Transverse colon (tissue), 4 donors: ENCODE data around the gene KIF25. TPM values are rescaled to one million over a fixed set of nuclear protein-coding genes. Genes with fewer than 3 reads are reported as not detected.

Experiments
- DNase-seq: peaks from one replicate; pipeline ENCODE4 v3.0.0-alpha.2; 2019
- H3K27ac ChIP-seq, 4 donors: fragments of 200-600 bp; sonication (generic); 2 replicates each; pipeline ENCODE4 v1.5.1; 2016 to 2018; ENCODE audit warnings: inconsistent platforms in 4 of 4
- H3K27me3 ChIP-seq: fragments of 200-600 bp; sonication (generic); 2 replicates; pipeline ENCODE4 v1.5.1; 2017; ENCODE audit warnings: inconsistent platforms
- H3K36me3 ChIP-seq, 4 donors: fragments of 200-600 bp; sonication (generic); 2 replicates each; pipeline ENCODE4 v1.5.1; 2017 to 2019; ENCODE audit warnings: inconsistent platforms in 4 of 4
- H3K4me1 ChIP-seq, 4 donors: fragments of 200-600 bp; sonication (generic); 2 replicates each; pipeline ENCODE4 v1.5.1; 2017 to 2020; ENCODE audit warnings: inconsistent platforms in 4 of 4
- H3K4me3 ChIP-seq, 4 donors: fragments of 200-600 bp; sonication (generic); 1 replicate in 1 of 4; 2 replicates in 3 of 4; pipeline versions ENCODE4 v1.5.1 to v1.6.1; 2017 to 2019; ENCODE audit warnings: inconsistent platforms in 4 of 4
- H3K9me3 ChIP-seq, 2 donors: fragments of 200-600 bp; sonication (generic); 2 replicates each; pipeline ENCODE4 v1.5.1; 2017 to 2019; ENCODE audit warnings: inconsistent platforms in 2 of 2
- CTCF ChIP-seq, 5 experiments: fragments of 200-600 bp in 3 of 5; fragments of 450-650 bp in 2 of 5; sonication (generic) in 3 of 5; IDR thresholded peaks; 1 replicate in 2 of 5; 2 replicates in 3 of 5; pipeline ENCODE4 v1.5.1; 2016 to 2017; ENCODE audit warnings: antibody characterized with exemption in 5 of 5, inconsistent platforms in 3 of 5, mild to moderate bottlenecking in 2 of 5, moderate library complexity in 1 of 5
- EP300 ChIP-seq: sonication (generic); formaldehyde crosslinking; IDR thresholded peaks from one replicate; pipeline ENCODE4 v1.6.1; 2017; ENCODE audit warnings: antibody characterized with exemption, low read depth
- POLR2A ChIP-seq: fragments of 450-650 bp; IDR thresholded peaks from one replicate; pipeline ENCODE4 v1.6.1; 2016; ENCODE audit warnings: antibody characterized with exemption, mild to moderate bottlenecking, moderate library complexity
- POLR2AphosphoS5 ChIP-seq, 3 donors: sonication (generic); formaldehyde crosslinking; IDR thresholded peaks; one replicate each; pipeline ENCODE4 v1.6.1; 2016; ENCODE audit warnings: antibody characterized with exemption in 3 of 3
- WGBS, 2 donors: methylation state at CpG; one replicate each; pipeline ENCODE4 v1.1.5; 2018; ENCODE audit warnings: low coverage in 1 of 2; 5-methylcytosine and 5-hydroxymethylcytosine counted together
- in situ Hi-C, 4 donors: fragments of 200-750 bp; cut with MboI; loops; one replicate each; pipeline versions ENCODE4 v1.15.0 to v1.15.1; 2017; ENCODE audit warnings: low sequenced_read_pairs in 3 of 4, low pct_ligation_motif_present in 1 of 4, low pct_unique_long_range_greater_than_20kb in 1 of 4
- intact Hi-C: fragments of 100-400 bp; cut with DNase I; formaldehyde crosslinking; loops from one replicate; pipeline ENCODE4 v1.15.1; 2023; ENCODE audit warnings: low total_unique reads
- total RNA-seq, 4 donors: library from RNA; depleted of rRNA; stranded (reverse); fragments of >200 nt; gene quantifications; one replicate each; pipeline ENCODE4 v1.1.0, GENCODE V29; 2016

KIF25 gene
- total RNA-seq, 4 donors from 2014 or later: not detected

- Histone ChIP-seq H3K4me3 (no peak overlapping the region), H3K27ac (no peak overlapping the region), H3K9me3 (no peaks in the 10 kb centered on the region), H3K27me3 (no peaks in the 10 kb centered on the region), H3K4me1 (peaks cover 0 to 3% (median 1%) of the 10 kb centered on the region in 4 donors), H3K36me3 (no peaks in the 10 kb centered on the region)
- WGBS, 2 donors: 78 to 95% methylated on average over 4 to 14 of the region's 14 CpGs
- TF ChIP-seq EP300 (no peak), POLR2A (no peak), CTCF (IDR thresholded peaks at IDR 0.05) (no peak), POLR2AphosphoS5 (IDR thresholded peaks at IDR 0.05) (no peak)
- in situ Hi-C loops: loop anchor here in 2 of 4 donors (25.0 kb wide), 1 partner anchor 117 kb away; no protein-coding TSS in a partner anchor
- intact Hi-C loops: no loop called here
- DNase-seq: no peak
Measured at GRCh38 chr6:168029459-168030217, 32.2 kb downstream of the KIF25 start.

GRCh38 chr6:168030218-168030746, 32.8 kb downstream of the KIF25 start:
- WGBS, 2 donors: 73 to 80% methylated on average over 4 to 5 of the region's 5 CpGs
- no peaks in the 10 kb centered on the region for H3K9me3 ChIP-seq
- intact Hi-C loops: no loop called here
- in situ Hi-C loops: loop anchor here in 2 of 4 donors (25.0 kb wide), 1 partner anchor 118 kb away; no protein-coding TSS in a partner anchor
- H3K27ac ChIP-seq: no peak overlapping the region
- H3K4me1 ChIP-seq: peaks cover 0 to 3% (median 0%) of the 10 kb centered on the region in 4 donors
- H3K36me3 ChIP-seq: no peaks in the 10 kb centered on the region
- no peaks in the 10 kb centered on the region for H3K27me3 ChIP-seq
- no peak overlapping the region for H3K4me3 ChIP-seq
- no peak for DNase-seq
- TF ChIP-seq CTCF (IDR thresholded peaks at IDR 0.05) (no peak), POLR2A (no peak)

- Histone ChIP-seq H3K27ac (no peak overlapping the region), H3K4me1 (peaks cover 0 to 8% (median 0%) of the 10 kb centered on the region in 4 donors), H3K4me3 (no peak overlapping the region), H3K27me3 (no peaks in the 10 kb centered on the region), H3K9me3 (no peaks in the 10 kb centered on the region), H3K36me3 (no peaks in the 10 kb centered on the region)
- no peak for TF ChIP-seq POLR2AphosphoS5 (IDR thresholded peaks at IDR 0.05)
- no peak for TF ChIP-seq EP300
- TF ChIP-seq POLR2A: no peak
- no peak for TF ChIP-seq CTCF (IDR thresholded peaks at IDR 0.05)
- 60 to 68% methylated on average over 1 to 2 of the region's 2 CpGs for WGBS, 2 donors
- no peak for DNase-seq
- in situ Hi-C loops: loop anchor here in 2 of 4 donors (25.0 kb wide), 1 partner anchor 119 kb away; no protein-coding TSS in a partner anchor
- intact Hi-C loops: no loop called here
Measured at GRCh38 chr6:168030908-168031307, 33.4 kb downstream of the KIF25 start.

GRCh38 chr6:168031411-168031971, 34.0 kb downstream of the KIF25 start:
- Histone ChIP-seq H3K36me3 (no peaks in the 10 kb centered on the region), H3K4me1 (peaks cover 0 to 14% (median 0%) of the 10 kb centered on the region in 4 donors), H3K27me3 (no peaks in the 10 kb centered on the region), H3K27ac (peak overlapping the region; percentile 7 to 45 (median 31)), H3K9me3 (no peaks in the 10 kb centered on the region), H3K4me3 (no peak overlapping the region)
- in situ Hi-C loops (loop anchor here in 2 of 4 donors (25.0 kb wide), 1 partner anchor 119 kb away; no protein-coding TSS in a partner anchor), intact Hi-C loops (no loop called here)
- no peak for TF ChIP-seq CTCF (IDR thresholded peaks at IDR 0.05)
- TF ChIP-seq EP300: no peak
- WGBS, 2 donors: 78 to 90% methylated on average over 8 to 14 of the region's 14 CpGs
- DNase-seq: no peak
